Measurements from ENCODE around the gene CPM.
"Not testable (repeated sequence)": the region's sequence is repeated elsewhere in the genome, so short reads cannot be mapped to it uniquely, and the experiment has no call there.

The CPM gene

GRCh38 chr12:68803948-68804656, 128.9 kb downstream of the CPM start:
- no peak for DNase-seq

GRCh38 chr12:68802911-68803651, 129.9 kb downstream of the CPM start:
- not testable (repeated sequence) for DNase-seq

- DNase-seq = not testable (repeated sequence)
Observed at GRCh38 chr12:68802372-68802745, 130.6 kb downstream of the CPM start.
